ENCODE measurements around the gene C6orf118. TPM values are rescaled to one million over a fixed set of nuclear protein-coding genes. Genes with fewer than 3 reads are reported as not detected.

The C6orf118 gene
- total RNA-seq, 1 experiment from 2014 or later: not detected

DNA sequence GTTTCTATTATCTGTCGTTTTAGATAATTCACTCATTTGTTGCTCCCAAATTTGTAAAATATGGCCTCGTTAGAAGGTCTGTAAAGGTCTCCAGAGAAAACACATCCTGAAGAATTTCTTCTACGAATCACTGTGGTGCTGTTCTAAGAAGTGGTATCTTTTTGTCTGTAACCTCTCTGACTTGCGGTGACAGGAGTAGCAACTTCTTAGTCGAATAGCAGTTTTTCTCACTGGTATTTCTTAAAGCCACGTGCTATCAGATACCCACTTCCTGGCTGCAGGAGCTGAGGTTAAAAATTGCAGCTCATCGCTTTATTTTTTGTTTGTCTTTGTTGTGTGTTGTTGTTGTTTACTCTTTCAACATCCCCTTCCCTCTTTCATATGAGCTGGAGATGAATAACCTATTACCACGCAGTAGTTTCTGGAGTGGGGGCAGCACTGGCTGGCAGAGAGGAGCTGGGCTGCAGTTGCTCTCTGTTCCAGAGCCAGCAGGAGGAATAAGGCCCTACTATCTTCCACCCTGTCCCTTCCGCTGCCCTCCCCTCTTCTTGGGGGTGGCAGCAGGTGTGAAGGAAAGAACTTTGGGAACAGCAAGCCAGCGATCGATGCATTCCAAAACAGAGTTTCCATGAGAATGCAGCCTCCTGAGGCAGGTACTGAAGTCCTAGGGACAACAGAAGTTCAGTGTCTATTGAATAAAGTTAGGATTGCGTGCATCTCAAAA lies 64.7 kb downstream of the C6orf118 start:
- DNase-seq (ENCODE audit: low spot score): no peak

- DNase-seq (ENCODE audit: low spot score): no peak
These were observed 65.6 kb downstream of the C6orf118 start for GRCh38 chr6:165243801-165244200.

GRCh38 chr6:165236326-165236725 lies 73.1 kb downstream of the C6orf118 start:
- no peak for DNase-seq (ENCODE audit: low spot score)

GRCh38 chr6:165232731-165233488 lies 76.5 kb downstream of the C6orf118 start:
- DNase-seq (ENCODE audit: low spot score): no peak

DNA sequence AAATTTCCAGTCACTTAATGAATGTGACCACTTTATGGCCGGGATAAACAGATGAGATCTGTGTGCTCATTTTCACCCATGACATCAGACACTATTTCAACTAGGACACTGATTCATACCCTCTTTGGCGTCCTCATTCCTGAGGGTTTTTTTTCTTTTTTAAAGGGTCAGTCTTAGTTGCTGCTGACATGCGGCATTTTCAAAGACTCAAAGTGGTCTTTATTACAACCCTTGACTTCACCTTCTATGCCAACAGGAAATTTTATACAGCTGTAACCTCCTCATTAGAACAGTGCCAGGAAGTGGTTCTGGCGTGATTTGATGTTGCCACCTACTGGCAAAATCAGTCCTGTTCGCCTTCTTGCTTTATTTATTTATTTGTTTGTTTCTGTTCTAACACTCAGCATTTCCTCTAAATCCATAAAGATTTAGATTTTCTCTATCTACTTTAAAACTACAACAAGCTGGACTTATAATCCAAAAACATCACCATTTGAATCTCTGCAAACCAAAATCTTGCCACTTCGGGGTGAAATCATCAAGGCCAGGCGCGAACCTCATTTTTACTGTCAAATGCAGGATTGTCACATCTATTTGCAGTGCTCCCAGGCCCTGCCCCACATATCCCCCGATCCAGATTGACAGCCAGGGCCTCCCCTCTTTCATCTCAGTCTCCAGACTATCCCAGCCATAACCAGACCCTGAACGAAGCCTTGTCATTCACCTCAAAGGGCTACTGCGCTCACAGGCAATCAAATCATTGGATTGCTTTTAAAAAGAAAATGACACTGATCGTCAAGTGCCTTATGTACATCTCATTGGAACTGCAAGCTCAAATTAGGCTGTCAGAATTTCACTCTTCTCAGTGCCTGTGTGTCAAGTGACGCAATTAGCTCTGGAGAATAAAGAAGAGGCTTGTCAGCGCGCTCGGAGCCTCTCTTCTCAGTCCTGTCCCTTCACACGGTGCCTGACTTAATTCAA lies 77.5 kb downstream of the C6orf118 start:
- DNase-seq (ENCODE audit: low spot score): peak; percentile 71

DNA sequence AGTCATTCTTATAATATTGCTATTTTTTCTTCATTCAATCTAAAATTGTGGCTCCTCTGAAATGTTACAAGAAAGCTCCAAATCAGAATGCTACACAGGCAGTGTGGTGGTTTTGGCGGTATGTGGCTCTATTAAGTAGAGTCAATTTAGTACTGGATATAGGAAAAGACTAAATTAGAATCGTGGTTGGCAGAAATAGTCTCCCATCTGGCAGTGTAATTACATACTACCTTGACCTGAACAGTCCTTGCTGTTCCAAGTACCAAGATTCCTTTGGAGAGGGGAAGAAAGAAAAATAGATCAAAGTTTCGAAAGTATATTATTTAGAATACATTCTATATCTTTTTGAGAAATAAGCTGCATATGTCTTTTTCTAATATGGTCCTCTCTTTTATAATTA lies 78.2 kb downstream of the C6orf118 start:
- DNase-seq (ENCODE audit: low spot score): no peak

Measured in HT-29 (cell line).